GM23338 (cell line): ENCODE data around the gene FOLR1. TPM values are rescaled to one million over a fixed set of nuclear protein-coding genes. Genes with fewer than 3 reads are reported as not detected.

Experiments
- ATAC-seq: fragments of 200-7000 bp; cut with Tn5 transposase; 3 replicates; pipeline ENCODE4 v1.9.1; 2020
- DNase-seq: peaks from one replicate; pipeline ENCODE4 v3.0.0-alpha.2; 2015; ENCODE audit warnings: low spot score
- H2AFZ ChIP-seq: fragments of 200-600 bp; sonication (generic); 2 replicates; pipeline ENCODE4 v1.8.0; 2016; ENCODE audit warnings: antibody characterized with exemption, mild to moderate bottlenecking, moderate library complexity
- H3F3A ChIP-seq: fragments of 200-600 bp; sonication (generic); replicated peaks from 2 replicates; pipeline ENCODE4 v1.8.0; 2017; ENCODE audit warnings: antibody characterized with exemption, mixed run types, low read depth
- H3K27ac ChIP-seq: fragments of 200-600 bp; sonication (generic); 2 replicates; pipeline ENCODE4 v1.6.1; 2016; ENCODE audit warnings: low read depth
- H3K27me3 ChIP-seq: fragments of 200-600 bp; sonication (generic); 2 replicates; pipeline ENCODE4 v1.8.0; 2016; ENCODE audit warnings: mild to moderate bottlenecking, mixed run types, moderate library complexity; ENCODE audit not compliant: insufficient read depth
- H3K36me3 ChIP-seq: fragments of 200-600 bp; sonication (generic); 2 replicates; pipeline ENCODE4 v1.8.0; 2016; ENCODE audit warnings: mild to moderate bottlenecking; ENCODE audit not compliant: insufficient read depth
- H3K4me1 ChIP-seq: fragments of 200-600 bp; sonication (generic); 2 replicates; pipeline ENCODE4 v1.8.0; 2016; ENCODE audit warnings: mild to moderate bottlenecking, moderate library complexity; ENCODE audit not compliant: insufficient read depth
- H3K4me2 ChIP-seq: fragments of 200-600 bp; sonication (generic); 2 replicates; pipeline ENCODE4 v1.7.1; 2017; ENCODE audit warnings: mixed run types
- H3K4me3 ChIP-seq: fragments of 200-600 bp; sonication (generic); 2 replicates; pipeline ENCODE4 v1.6.1; 2016; ENCODE audit warnings: mixed run types
- H3K79me2 ChIP-seq: fragments of 200-600 bp; sonication (generic); replicated peaks from 2 replicates; pipeline ENCODE4 v1.8.0; 2017; ENCODE audit warnings: mild to moderate bottlenecking; ENCODE audit not compliant: insufficient read depth
- H3K9me2 ChIP-seq: fragments of 200-600 bp; sonication (generic); 2 replicates; pipeline ENCODE4 v1.8.0; 2017; ENCODE audit not compliant: insufficient read depth
- H4K20me1 ChIP-seq: fragments of 200-600 bp; sonication (generic); replicated peaks from 2 replicates; pipeline ENCODE4 v1.8.0; 2017; ENCODE audit warnings: mild to moderate bottlenecking; ENCODE audit not compliant: insufficient read depth
- H3K27ac Mint-ChIP-seq: 2 replicates; pipeline ENCODE4 v1.8.0; 2020; ENCODE audit warnings: inconsistent platforms, mild to moderate bottlenecking, moderate library complexity, mixed read lengths
- H3K27me3 Mint-ChIP-seq: 3 replicates; pipeline ENCODE4 v1.8.0; 2022; ENCODE audit warnings: low read depth, mild to moderate bottlenecking, moderate library complexity, mixed read lengths, inconsistent platforms; ENCODE audit not compliant: insufficient read depth, poor library complexity
- H3K36me3 Mint-ChIP-seq: 3 replicates; pipeline ENCODE4 v1.8.0; 2021; ENCODE audit warnings: low read depth, mild to moderate bottlenecking, inconsistent platforms, moderate library complexity, mixed read lengths
- H3K4me1 Mint-ChIP-seq: 3 replicates; pipeline ENCODE4 v1.8.0; 2020; ENCODE audit warnings: mild to moderate bottlenecking, inconsistent platforms, mixed read lengths
- H3K4me3 Mint-ChIP-seq: 3 replicates; pipeline ENCODE4 v1.8.0; 2021; ENCODE audit warnings: moderate library complexity, mild to moderate bottlenecking, inconsistent platforms, mixed read lengths
- H3K9me3 Mint-ChIP-seq: 3 replicates; pipeline ENCODE4 v1.8.0; 2020; ENCODE audit warnings: moderate library complexity, mild to moderate bottlenecking, inconsistent platforms, mixed read lengths
- CREB1 ChIP-seq: fragments of 250-450 bp; sonication (Bioruptor Pico); IDR thresholded peaks from 2 replicates; pipeline ENCODE4 v1.5.0; 2020; ENCODE audit warnings: low read depth, mild to moderate bottlenecking, moderate library complexity
- CTCF ChIP-seq, 2 experiments: fragments of 200-600 bp in 1 of 2; sonication (generic) in 1 of 2; conservative IDR thresholded peaks; 2 replicates each; pipeline versions ENCODE4 v1.5.1 to v1.6.1; 2016 to 2017; ENCODE audit warnings: antibody characterized with exemption in 2 of 2, low read depth in 2 of 2, mild to moderate bottlenecking in 2 of 2, moderate library complexity in 1 of 2
- ETS1 ChIP-seq: IDR thresholded peaks from 2 replicates; pipeline ENCODE4 v1.6.1; 2016; ENCODE audit warnings: antibody characterized with exemption
- EZH2phosphoT487 ChIP-seq: fragments of 200-600 bp; sonication (generic); IDR thresholded peaks from one replicate; pipeline ENCODE4 v1.8.1; 2018; ENCODE audit warnings: antibody characterized with exemption; ENCODE audit not compliant: unreplicated experiment
- NANOG ChIP-seq: IDR thresholded peaks from 2 replicates; pipeline ENCODE4 v1.6.1; 2016; ENCODE audit warnings: antibody characterized with exemption, borderline replicate concordance
- POLR2AphosphoS5 ChIP-seq: IDR thresholded peaks from 2 replicates; pipeline ENCODE4 v1.6.1; 2016; ENCODE audit warnings: antibody characterized with exemption, low read depth
- REST ChIP-seq: IDR thresholded peaks from one replicate; pipeline ENCODE4 v1.6.1; 2018; ENCODE audit warnings: antibody characterized with exemption; ENCODE audit not compliant: unreplicated experiment
- STAT1 ChIP-seq: IDR thresholded peaks from one replicate; pipeline ENCODE4 v1.6.1; 2016; ENCODE audit warnings: antibody characterized with exemption; ENCODE audit not compliant: unreplicated experiment
- ZNF114 ChIP-seq: fragments of 250-450 bp; sonication (Bioruptor Pico); IDR thresholded peaks from 2 replicates; pipeline ENCODE4 v1.5.0; 2020; ENCODE audit warnings: mild to moderate bottlenecking, moderate library complexity
- ZNF331 ChIP-seq: fragments of 250-450 bp; sonication (Bioruptor Pico); IDR thresholded peaks from 2 replicates; pipeline ENCODE4 v1.5.0; 2020; ENCODE audit warnings: low read depth, mild to moderate bottlenecking, moderate library complexity
- polyA plus RNA-seq: library from polyadenylated mRNA; unstranded; fragments of >200 nt; fragmentation: Nextera tagmentation; extraction: Ambion mirVana; gene quantifications from 2 replicates; pipeline ENCODE4 v1.2.1, GENCODE V29; 2016
- total RNA-seq: library from RNA; depleted of rRNA; stranded (reverse); fragments of >200 nt; shearing (Covaris generic); gene quantifications from 2 replicates; pipeline ENCODE4 v1.2.3, GENCODE V29; 2014

Gene FOLR1
- total and polyA plus RNA-seq, 2 experiments from 2014 or later = 0.42 TPM; not detected in 1

- Histone ChIP-seq H3K4me2 (no peak overlapping the region), H3K4me3 (no peak overlapping the region), H3K27me3 (no peaks in the 10 kb centered on the region), H4K20me1 (no peaks in the 10 kb centered on the region), H3F3A (no peaks in the 10 kb centered on the region), H3K27ac (no peak overlapping the region), H2AFZ (no peak overlapping the region), H3K9me2 (no peaks in the 10 kb centered on the region), H3K4me1 (no peaks in the 10 kb centered on the region), H3K79me2 (no peaks in the 10 kb centered on the region), H3K36me3 (no peaks in the 10 kb centered on the region)
- Mint-ChIP-seq H3K36me3 (no peaks in the 10 kb centered on the region), H3K9me3 (no peaks in the 10 kb centered on the region), H3K4me3 (no peak overlapping the region), H3K27ac (no peak overlapping the region), H3K4me1 (no peaks in the 10 kb centered on the region), H3K27me3 (peaks cover 7% of the 10 kb centered on the region)
- DNase-seq = no peak
- no peak for ATAC-seq
- TF ChIP-seq REST (no peak), ETS1 (no peak), CREB1 (CRISPR knock-in tag) (no peak), NANOG (no peak), ZNF114 (CRISPR knock-in tag) (no peak), EZH2phosphoT487 (no peak), POLR2AphosphoS5 (no peak)
Observed at GRCh38 chr11:72174302-72175070, 17.5 kb upstream of the FOLR1 start.

GRCh38 chr11:72177656-72178055 is 14.3 kb upstream of the FOLR1 start:
- H3K9me3 Mint-ChIP-seq = no peaks in the 10 kb centered on the region
- Histone ChIP-seq H4K20me1 (no peaks in the 10 kb centered on the region), H3K4me3 (no peak overlapping the region), H3K4me1 (no peaks in the 10 kb centered on the region), H3K36me3 (no peaks in the 10 kb centered on the region), H3K27me3 (no peaks in the 10 kb centered on the region), H3F3A (no peaks in the 10 kb centered on the region), H3K4me2 (no peak overlapping the region), H3K79me2 (no peaks in the 10 kb centered on the region), H3K27ac (no peak overlapping the region), H2AFZ (no peak overlapping the region), H3K9me2 (no peaks in the 10 kb centered on the region)
- H3K4me3 Mint-ChIP-seq = no peak overlapping the region
- ATAC-seq (no peak), DNase-seq (no peak)
- H3K27ac Mint-ChIP-seq = no peak overlapping the region
- peaks cover 7% of the 10 kb centered on the region for H3K27me3 Mint-ChIP-seq
- H3K36me3 Mint-ChIP-seq = no peaks in the 10 kb centered on the region
- no peaks in the 10 kb centered on the region for H3K4me1 Mint-ChIP-seq
- TF ChIP-seq CTCF (conservative IDR thresholded peaks at IDR 0.05; ENCODE audit: low read depth in 2 of 2) = no peak
- TF ChIP-seq ZNF114 (CRISPR knock-in tag) = no peak
- TF ChIP-seq CREB1 (CRISPR knock-in tag) = no peak
- no peak for TF ChIP-seq STAT1
- no peak for TF ChIP-seq REST
- TF ChIP-seq EZH2phosphoT487 = no peak
- no peak for TF ChIP-seq POLR2AphosphoS5
- TF ChIP-seq ZNF331 (CRISPR knock-in tag) = no peak
